GM12873 (cell line): ENCODE data around the gene DNER.

Experiments
- TF ChIP-seq, protein P1 (sequence below): IDR thresholded peaks from 2 replicates; pipeline ENCODE4 v1.5.1; 2012; ENCODE audit warnings: low read depth, mild to moderate bottlenecking, moderate library complexity, low read length, control low read depth; ENCODE audit not compliant: insufficient read depth; ENCODE audit errors: missing control alignments

DNER gene

DNA sequence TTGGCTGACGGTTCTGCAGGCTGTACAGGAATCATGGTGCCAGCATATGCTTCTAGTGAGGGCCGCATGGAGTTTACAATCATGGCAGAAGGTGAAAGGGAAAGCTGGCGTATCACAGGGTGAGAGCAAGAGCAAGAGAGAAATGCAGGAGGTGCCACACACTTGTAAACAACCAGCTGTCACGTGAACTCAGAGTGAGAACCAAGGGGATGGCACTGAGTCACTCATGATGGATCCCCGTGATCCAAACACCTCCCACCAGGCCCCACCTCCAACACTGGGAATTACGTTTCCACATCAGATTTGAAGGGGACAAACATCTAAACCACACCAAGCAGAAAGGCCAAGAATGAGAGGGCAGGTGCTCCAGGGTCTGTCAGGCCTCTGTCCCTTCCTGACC, 258.3 kb downstream of the DNER start:
- TF ChIP-seq, protein P1, sequence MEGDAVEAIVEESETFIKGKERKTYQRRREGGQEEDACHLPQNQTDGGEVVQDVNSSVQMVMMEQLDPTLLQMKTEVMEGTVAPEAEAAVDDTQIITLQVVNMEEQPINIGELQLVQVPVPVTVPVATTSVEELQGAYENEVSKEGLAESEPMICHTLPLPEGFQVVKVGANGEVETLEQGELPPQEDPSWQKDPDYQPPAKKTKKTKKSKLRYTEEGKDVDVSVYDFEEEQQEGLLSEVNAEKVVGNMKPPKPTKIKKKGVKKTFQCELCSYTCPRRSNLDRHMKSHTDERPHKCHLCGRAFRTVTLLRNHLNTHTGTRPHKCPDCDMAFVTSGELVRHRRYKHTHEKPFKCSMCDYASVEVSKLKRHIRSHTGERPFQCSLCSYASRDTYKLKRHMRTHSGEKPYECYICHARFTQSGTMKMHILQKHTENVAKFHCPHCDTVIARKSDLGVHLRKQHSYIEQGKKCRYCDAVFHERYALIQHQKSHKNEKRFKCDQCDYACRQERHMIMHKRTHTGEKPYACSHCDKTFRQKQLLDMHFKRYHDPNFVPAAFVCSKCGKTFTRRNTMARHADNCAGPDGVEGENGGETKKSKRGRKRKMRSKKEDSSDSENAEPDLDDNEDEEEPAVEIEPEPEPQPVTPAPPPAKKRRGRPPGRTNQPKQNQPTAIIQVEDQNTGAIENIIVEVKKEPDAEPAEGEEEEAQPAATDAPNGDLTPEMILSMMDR, result no peak

DNA sequence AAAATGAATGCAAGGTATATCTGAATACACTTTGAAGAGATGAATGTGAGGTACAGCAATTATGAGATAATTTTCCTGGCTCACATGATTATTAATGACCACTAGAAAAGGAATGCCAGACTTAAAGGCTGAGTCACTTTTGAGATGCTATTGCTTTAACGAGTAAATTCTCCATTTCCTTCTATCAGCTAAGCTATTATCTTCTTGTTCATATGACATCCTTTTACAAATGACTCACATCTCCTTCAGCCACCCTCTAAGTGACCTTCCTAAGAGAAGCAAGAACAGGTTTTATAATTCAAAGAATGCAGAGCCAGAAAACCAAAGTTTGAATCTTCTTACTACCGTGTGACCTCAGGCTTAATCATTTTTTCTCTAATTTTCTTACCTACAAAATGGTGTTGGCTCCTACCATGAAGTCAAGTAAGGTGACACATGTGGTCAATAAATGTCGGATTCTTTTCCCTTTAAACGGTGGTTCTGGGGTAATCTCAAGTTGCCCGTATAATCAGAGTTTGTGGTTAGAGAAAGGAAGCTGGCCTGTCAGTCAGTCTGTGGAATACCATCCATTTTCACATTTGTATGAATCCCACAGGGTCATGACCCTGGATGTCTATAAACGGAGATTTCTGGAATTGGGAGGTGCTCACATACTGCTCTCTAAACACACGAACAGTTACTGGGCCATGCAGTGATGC, 259.3 kb downstream of the DNER start:
- TF ChIP-seq, protein P1, result no peak

DNA sequence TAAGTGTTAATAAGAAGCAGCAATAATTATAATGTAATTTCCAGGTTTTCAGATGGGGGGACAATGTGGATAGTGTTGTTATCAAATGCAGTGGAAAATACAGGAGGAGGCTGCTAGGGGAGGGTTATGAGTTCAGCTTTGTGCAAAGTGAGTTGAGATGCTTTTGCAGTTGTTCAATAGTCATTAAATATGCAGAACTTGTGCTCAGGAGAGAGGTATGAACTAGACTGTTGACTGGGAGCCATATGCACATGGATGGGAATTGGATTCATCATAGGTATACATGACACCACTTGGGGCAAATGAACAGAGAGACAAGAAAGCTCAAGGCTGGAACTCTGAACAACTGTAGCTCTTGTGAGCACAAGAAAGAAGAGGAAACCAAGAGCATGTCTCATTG, 261.1 kb downstream of the DNER start:
- TF ChIP-seq, protein P1, result no peak

DNA sequence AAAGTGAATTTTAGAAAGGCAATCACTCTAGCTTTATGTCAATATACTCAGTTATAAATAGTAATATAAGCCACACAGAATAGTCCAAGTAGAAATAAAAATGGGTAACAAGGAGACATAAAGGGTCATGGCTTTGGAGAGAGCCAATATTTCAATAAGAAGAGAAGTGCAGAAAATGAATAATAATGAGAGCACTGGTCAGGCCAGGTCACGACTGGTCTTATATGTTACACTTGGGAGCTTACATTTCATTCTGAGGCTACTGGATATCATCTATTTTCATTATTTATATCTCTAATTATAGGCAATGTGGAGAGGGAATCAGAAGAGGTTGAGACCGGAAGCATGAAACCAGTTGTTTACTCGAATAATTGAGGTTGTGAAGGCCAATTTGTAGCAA, 262.5 kb downstream of the DNER start:
- TF ChIP-seq, protein P1, result no peak

DNA sequence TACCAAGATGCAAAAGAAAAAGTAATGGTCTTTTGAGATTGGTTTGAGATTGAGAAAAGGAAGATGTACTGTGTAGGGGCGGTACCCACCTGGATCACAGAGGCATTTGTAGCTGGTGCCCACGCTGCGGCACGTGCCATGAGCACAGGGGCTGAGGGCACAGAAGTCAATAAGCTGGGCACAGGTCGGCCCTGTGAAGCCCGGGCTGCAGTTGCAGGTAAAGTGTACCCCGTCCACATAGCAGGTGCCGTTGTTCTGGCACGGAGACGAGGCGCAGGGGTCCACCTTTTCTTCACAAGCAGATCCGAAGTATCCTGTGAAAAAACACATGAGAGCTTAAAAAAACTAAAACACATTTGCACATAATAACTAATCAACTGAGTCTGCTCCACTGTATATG, 267.1 kb downstream of the DNER start:
- TF ChIP-seq, protein P1, result no peak

DNA sequence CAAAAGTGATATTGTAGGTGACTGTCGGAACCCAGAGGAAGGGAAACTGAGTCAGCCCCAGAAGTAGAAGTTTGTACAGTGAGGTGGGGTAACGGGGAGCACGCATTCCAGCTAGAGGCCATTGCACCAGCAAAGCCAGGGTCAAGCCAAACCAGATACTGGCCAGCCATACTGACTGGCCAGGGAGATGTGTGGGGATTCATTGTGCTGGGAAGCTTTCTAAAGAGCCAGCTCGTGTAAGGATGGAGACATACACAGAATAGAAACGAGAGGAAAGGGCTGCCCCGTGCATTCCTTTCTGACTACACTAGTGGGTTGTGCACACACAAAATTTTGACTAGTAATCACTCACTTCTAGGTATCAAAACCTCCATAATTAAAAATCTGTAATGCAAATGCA, 268.0 kb downstream of the DNER start:
- TF ChIP-seq, protein P1, result no peak

DNA sequence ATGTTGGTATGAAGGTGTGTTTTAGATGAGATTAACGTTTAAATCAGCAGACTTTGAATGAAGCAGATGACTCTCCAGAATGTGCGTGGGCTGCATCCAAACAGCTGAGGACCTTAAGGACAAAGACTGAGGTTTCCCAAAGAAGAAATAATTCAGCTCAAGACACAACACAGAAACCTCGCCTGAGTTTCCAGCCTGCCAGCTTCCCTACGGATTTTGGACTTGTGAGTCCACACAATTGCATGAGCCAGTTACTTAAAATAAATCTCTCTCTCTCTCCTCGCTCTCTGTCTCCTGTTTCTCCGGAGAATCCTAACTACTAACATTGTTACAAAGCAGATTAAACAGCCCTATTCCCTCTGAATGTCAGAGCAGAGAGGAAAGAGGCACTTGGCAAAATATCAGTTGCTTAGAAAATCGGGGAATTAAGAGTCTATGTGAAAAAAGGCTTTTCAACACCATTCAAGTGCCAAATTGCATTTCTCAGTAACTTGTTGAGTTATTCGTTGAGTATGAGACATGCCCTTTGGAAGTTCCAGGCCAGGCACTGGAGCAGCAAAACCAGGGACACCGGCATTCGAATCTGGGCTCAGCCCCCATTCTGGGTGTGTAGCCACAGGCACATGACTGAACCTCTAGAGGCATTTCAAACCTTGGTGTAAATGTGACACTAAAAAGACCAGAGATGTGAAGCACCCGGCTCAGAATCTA, 268.7 kb downstream of the DNER start:
- TF ChIP-seq, protein P1, result no peak
